ACC112 (cell line): ENCODE results near the gene ROR1.

Experiments used
- H2AFZ ChIP-seq: fragments of 200-600 bp; sonication (generic); one replicate; pipeline ENCODE4 v1.6.0; 2017; ENCODE audit warnings: antibody characterized with exemption, low read length; ENCODE audit not compliant: unreplicated experiment
- H3K27ac ChIP-seq: fragments of 200-600 bp; sonication (generic); 2 replicates; pipeline ENCODE4 v1.5.1; 2014; ENCODE audit warnings: low read depth, mild to moderate bottlenecking, antibody characterized with exemption, low read length, moderate library complexity
- H3K27me3 ChIP-seq: fragments of 200-600 bp; sonication (generic); 2 replicates; pipeline ENCODE4 v1.6.1; 2014; ENCODE audit warnings: mild to moderate bottlenecking, antibody characterized with exemption, low read length, moderate library complexity, mixed read lengths; ENCODE audit not compliant: insufficient read depth
- H3K36me3 ChIP-seq: fragments of 200-600 bp; sonication (generic); 2 replicates; pipeline ENCODE4 v1.6.1; 2016; ENCODE audit warnings: mild to moderate bottlenecking, antibody characterized with exemption, low read length, moderate library complexity, mixed read lengths; ENCODE audit not compliant: insufficient read depth
- H3K4me1 ChIP-seq: fragments of 200-600 bp; sonication (generic); one replicate; pipeline ENCODE4 v1.6.1; 2016; ENCODE audit warnings: low read length, mixed read lengths; ENCODE audit not compliant: insufficient read depth, unreplicated experiment, control insufficient read depth
- H3K4me3 ChIP-seq: fragments of 200-600 bp; sonication (generic); 2 replicates; pipeline ENCODE4 v1.5.1; 2014; ENCODE audit warnings: mild to moderate bottlenecking, low read depth, low read length
- H3K79me2 ChIP-seq: fragments of 200-600 bp; sonication (generic); one replicate; pipeline ENCODE4 v1.6.0; 2016; ENCODE audit warnings: low read length; ENCODE audit not compliant: control insufficient read depth, unreplicated experiment, insufficient read depth

The ROR1 gene

DNA sequence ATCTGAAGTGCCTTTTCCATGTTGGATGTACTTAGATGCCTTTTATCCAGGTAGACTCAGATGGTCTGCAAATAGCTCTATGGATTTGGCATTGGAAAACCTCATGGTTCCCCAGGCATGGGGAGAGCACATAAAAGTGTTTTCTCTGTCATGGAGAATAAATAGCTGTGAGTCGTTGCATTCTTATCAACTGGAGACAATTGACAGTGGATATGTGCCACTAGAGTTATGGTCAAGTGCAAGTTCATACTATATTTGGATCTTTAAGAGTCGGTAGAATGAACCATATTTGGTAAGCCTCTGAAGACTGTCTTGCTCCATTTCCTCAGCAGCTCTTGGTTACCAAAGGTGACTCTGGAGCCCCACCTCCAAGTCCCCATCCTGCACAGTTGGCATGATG lies 83.7 kb downstream of the ROR1 start:
- Histone ChIP-seq H3K4me1 (no peaks in the 10 kb centered on the region), H3K27me3 (no peaks in the 10 kb centered on the region), H3K79me2 (no peaks in the 10 kb centered on the region), H3K27ac (no peak overlapping the region), H3K36me3 (no peaks in the 10 kb centered on the region), H3K4me3 (no peak overlapping the region), H2AFZ (no peak overlapping the region)

DNA sequence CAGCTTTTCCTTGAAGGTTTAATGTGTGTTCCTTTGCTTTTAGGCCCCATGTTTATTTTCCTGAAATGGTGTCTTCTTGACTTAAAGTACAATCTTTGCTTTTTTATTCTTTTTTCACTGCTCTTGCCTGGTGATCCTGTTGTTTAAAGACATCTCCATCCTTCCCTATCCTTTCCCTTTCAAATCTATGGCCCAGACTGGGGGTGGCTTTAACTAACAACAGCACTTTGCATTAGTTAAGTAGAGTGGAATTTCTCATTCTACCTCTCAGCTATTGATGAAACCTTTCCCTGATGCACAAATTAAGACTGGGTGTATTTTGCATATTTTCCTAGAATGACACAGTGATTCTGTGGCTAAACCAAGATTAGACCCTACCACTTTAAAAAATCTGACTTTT lies 84.3 kb downstream of the ROR1 start:
- H3K4me1 ChIP-seq: no peaks in the 10 kb centered on the region
- H2AFZ ChIP-seq: no peak overlapping the region
- no peaks in the 10 kb centered on the region for H3K27me3 ChIP-seq
- no peaks in the 10 kb centered on the region for H3K79me2 ChIP-seq
- no peak overlapping the region for H3K27ac ChIP-seq
- no peaks in the 10 kb centered on the region for H3K36me3 ChIP-seq
- no peak overlapping the region for H3K4me3 ChIP-seq

DNA sequence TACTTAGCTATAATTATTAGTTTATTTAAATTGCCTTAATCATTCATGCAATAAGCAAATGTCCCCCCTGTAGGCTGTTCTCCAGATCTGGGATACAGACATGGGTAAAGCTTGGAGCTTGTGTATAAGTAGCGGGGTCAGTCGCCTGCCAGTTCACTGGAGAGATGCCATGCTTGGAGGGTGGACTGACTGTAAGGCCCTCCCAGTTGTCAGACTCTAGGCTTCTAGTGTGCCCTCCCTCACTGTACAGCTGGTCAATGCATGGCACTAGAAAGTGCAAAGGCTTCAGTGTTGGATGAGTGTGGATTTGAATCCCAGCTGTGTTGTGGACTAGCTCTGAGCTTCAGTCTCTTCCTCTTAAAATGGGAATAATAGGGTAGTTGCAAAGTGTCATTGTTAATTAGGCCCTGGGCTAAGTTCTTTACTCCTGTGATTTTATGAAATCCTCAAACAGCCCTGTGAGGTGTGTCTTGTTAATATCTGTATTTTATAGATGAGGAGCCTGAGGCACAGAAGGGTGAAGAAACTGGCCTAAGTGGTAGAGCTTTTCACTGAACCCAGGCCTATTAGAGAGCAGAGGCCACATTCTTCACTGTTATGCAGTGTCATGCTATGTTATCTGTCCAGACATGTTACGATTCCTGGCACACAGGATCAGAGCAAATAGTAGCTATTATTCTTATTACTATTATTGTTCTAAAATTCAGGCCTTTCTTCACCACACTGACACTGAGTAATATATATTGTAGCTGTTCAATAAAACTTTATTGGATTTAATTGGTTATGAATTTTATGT lies 85.9 kb downstream of the ROR1 start:
- Histone ChIP-seq H3K27ac (no peak overlapping the region), H3K4me1 (no peaks in the 10 kb centered on the region), H3K36me3 (no peaks in the 10 kb centered on the region), H3K79me2 (no peaks in the 10 kb centered on the region), H3K27me3 (no peaks in the 10 kb centered on the region), H3K4me3 (no peak overlapping the region), H2AFZ (no peak overlapping the region)

DNA sequence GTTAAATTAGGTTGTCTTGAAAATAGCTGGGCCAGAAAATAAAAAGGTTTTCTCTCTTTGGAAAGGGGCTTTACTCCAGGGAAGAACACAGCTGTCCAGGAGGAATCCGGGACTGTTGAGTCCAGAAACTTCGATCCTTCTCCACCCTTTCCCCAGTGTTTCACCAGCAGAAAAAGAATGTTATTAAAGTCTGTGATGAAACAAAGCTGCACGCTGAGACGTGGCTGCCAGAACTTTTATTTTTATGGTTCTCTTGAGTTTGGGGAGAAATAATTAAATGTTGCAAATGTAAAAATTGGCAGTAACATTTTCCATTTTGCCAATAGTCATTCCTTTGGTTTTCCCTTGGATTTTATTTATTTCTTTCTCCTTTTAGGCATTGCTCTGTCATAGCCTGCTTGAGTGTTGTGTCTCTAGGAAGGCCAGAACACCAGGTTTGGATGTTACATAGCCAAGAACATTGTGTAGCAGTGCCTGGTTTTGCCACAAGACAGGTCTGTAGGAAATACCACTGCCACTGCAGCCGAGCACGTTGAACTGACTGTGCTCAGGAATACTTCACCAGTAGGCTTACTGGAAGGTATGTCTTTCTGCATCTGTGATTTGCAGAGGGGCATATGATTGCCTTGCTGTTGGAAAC lies 87.4 kb downstream of the ROR1 start:
- Histone ChIP-seq H3K27ac (no peak overlapping the region), H2AFZ (no peak overlapping the region), H3K4me3 (no peak overlapping the region), H3K4me1 (peaks cover 9% of the 10 kb centered on the region), H3K36me3 (no peaks in the 10 kb centered on the region), H3K79me2 (no peaks in the 10 kb centered on the region), H3K27me3 (no peaks in the 10 kb centered on the region)

DNA sequence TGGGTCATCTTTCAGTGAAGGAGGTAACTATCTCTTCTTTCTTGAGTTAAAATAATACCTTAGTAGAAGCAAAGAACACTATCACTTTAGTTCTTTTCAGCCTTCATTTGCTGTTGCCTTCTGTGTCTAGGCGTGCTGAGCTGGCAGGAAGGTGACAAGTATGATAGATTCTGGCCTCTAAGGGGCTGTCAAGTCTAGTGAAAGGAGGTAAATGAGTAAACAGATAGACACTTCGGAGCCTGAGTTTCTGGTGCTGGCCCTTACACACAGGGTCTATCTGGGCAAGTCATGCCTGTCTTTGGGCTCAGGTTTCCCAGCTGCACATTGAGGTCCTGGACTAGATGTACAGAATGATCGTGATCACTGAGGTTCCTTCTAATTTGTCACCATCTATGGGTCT lies 89.3 kb downstream of the ROR1 start:
- no peak overlapping the region for H2AFZ ChIP-seq

DNA sequence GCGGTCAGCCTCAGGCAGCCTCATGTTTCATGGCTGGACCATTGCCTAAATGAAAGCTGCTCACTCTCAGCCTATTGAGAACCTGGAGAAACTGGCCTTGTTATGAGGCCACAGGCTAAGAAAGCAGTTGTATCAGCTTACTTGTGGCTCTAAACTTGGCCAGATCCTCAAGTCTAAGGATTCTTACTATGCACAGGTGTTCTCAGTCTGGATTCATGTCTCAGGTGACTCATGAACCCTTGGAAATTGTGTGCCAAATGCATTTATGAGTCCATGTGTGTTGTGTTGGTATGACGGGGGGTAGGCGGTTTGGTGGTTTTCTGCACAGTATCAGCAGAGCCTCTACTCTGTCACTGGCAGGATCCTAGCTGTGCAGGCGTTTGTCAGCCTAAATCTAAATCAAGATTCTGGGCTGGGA lies 90.4 kb downstream of the ROR1 start:
- Histone ChIP-seq H3K27me3 (no peaks in the 10 kb centered on the region), H3K27ac (no peak overlapping the region), H3K4me1 (peaks cover 19% of the 10 kb centered on the region), H3K36me3 (no peaks in the 10 kb centered on the region), H2AFZ (no peak overlapping the region), H3K4me3 (no peak overlapping the region), H3K79me2 (peaks cover 6% of the 10 kb centered on the region)

More for the DNA sequence above, 89.3 kb downstream of the ROR1 start:
- H3K4me3 ChIP-seq: no peak overlapping the region
- H3K79me2 ChIP-seq: no peaks in the 10 kb centered on the region
- H3K27ac ChIP-seq: no peak overlapping the region
- peaks cover 14% of the 10 kb centered on the region for H3K4me1 ChIP-seq
- H3K36me3 ChIP-seq: no peaks in the 10 kb centered on the region
- no peaks in the 10 kb centered on the region for H3K27me3 ChIP-seq

DNA sequence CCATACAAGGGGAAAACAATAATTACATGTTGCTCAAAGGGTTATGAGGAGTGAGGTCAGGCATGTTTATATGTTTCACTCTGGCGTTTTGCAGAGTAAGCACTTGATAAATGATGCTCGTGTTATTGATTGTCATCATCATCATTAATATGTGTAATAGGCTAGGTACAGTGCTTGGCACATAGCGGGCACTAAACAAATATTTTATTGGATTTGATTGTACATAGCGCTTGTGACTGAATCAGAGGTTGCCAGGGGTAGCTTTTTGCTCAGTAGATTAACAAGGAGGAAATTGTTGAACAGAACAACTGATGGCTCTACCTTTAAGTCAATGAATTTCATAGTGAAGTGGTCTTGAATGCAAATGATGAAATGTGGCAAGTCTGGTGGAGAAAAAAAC lies 91.7 kb downstream of the ROR1 start:
- Histone ChIP-seq H3K4me3 (no peak overlapping the region), H3K4me1 (peaks cover 19% of the 10 kb centered on the region), H2AFZ (no peak overlapping the region), H3K36me3 (no peaks in the 10 kb centered on the region), H3K79me2 (peaks cover 9% of the 10 kb centered on the region), H3K27me3 (no peaks in the 10 kb centered on the region), H3K27ac (no peak overlapping the region)

DNA sequence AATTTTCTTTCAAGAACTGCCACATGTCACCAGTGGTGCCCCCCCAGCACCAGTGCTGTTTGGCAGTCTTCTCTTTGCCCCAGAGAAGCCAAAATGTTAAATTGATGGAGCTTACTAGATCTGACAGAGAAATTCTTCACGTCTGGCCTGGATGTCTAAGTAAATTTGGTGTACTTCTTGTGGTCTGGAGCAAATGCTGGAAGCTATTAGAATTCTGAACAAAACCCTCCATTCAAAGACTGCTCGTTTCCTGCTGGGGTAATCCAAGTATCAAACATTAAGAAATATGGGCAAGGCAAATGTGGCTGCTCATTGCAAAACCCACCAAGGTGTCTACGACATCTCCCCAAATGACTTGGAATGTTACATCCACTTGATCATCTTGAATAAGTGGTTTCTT lies 92.3 kb downstream of the ROR1 start:
- Histone ChIP-seq H3K36me3 (no peaks in the 10 kb centered on the region), H3K27me3 (no peaks in the 10 kb centered on the region), H2AFZ (no peak overlapping the region), H3K4me3 (no peak overlapping the region), H3K27ac (no peak overlapping the region), H3K79me2 (peaks cover 9% of the 10 kb centered on the region), H3K4me1 (peaks cover 19% of the 10 kb centered on the region)

DNA sequence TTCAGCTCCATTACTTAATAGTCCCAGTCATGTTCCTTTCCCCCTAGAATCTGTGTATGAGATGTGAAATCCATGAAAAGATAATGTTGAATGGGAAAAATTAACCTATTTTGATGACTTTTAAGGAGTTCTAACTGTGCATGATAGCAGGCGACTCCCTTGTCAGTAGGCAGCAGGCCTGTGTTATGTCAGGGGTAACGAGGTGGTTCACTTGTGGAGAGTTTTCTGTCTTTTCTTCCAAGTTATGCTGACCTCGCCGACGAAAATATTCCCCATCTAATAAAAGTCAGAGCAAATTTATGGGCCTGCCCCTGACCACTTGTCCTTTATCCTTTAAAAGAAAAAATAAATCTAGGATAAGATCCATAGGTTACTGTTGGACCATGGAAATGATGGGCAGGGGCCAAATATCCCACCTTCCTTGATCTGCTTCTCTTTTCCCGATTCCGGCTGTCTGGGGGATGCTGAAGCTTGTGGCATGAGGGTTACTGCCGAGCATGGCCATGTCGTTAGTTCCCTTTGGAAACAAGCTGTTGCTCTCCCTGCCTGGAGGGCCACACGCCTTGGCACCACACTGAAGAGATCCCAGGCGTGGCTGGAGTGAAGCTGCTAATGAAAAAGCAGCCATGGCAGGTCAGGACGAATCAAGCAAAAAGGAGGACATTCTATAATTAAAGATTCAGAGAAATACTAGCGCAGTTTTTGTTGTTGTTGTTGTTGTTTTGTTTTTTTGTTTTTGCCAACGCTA lies 93.8 kb downstream of the ROR1 start:
- no peak overlapping the region for H3K27ac ChIP-seq
- peaks cover 14% of the 10 kb centered on the region for H3K79me2 ChIP-seq
- H2AFZ ChIP-seq: no peak overlapping the region
- H3K4me1 ChIP-seq: peaks cover 19% of the 10 kb centered on the region
- no peaks in the 10 kb centered on the region for H3K27me3 ChIP-seq
- no peaks in the 10 kb centered on the region for H3K36me3 ChIP-seq
- H3K4me3 ChIP-seq: no peak overlapping the region

DNA sequence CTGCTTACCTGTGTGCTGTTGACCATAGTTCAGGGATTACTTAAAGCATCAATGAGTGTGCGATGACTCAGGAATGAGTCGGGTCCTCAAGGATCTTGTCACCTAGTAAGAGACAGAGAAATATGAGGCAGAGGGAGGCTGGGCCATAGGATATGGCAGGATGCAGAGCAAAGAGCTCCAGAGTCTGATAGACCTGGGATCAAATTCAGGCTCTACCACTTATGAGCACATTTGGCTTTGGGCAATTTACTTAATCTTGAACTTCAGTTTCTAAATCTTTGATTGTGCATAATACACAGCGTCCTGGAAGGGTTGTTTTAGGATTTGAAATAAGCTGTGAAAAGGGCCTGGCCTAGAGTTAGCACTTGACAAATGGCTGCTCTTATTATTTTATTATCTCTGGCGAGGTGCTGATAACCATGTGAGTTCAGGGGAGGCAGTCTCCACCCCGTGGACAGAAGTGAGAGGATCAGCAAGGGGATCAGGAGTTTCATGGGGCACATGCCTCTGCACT lies 94.5 kb downstream of the ROR1 start:
- no peaks in the 10 kb centered on the region for H3K27me3 ChIP-seq
- no peak overlapping the region for H2AFZ ChIP-seq
- no peaks in the 10 kb centered on the region for H3K36me3 ChIP-seq
- peaks cover 23% of the 10 kb centered on the region for H3K4me1 ChIP-seq
- H3K4me3 ChIP-seq: no peak overlapping the region
- no peak overlapping the region for H3K27ac ChIP-seq
- peaks cover 14% of the 10 kb centered on the region for H3K79me2 ChIP-seq
